ENCODE data around the gene PWP2. TPM values are rescaled to one million over a fixed set of nuclear protein-coding genes. Genes with fewer than 3 reads are reported as not detected.
"Not testable (repeated sequence)": the region's sequence is repeated elsewhere in the genome, so short reads cannot be mapped to it uniquely, and the experiment has no call there.

PWP2 gene
- total and polyA plus RNA-seq, 2 donors, result 8.6 to 9.2 TPM

DNA sequence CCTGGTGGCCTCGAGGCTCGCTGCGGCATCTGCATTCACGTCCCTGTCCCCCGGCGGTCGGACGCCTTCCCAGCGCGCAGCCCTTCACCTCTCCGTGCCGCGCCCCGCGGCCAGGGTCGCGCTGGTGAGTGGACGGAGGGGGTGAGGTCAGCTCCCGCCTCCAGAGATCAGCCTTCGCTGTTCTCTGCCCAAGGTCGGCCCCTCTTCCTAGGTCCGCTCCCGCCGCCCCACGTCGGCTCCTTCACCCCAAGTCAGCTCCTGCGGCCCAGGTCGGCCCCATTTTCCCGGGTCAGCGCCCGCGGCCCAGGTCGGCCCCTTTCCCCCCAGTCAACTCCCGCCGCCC is 26.5 kb downstream of the PWP2 start:
- WGBS, result 0% methylated on average over 4 of the region's 35 CpGs
- H3K4me1 ChIP-seq (ENCODE audit: insufficient read depth); H3K4me3 ChIP-seq (ENCODE audit: low read depth, low read length); H3K27ac ChIP-seq (ENCODE audit: low read depth); H3K36me3 ChIP-seq (ENCODE audit: insufficient read depth); DNase-seq (ENCODE audit: extremely low spot score): not testable (repeated sequence)

DNA sequence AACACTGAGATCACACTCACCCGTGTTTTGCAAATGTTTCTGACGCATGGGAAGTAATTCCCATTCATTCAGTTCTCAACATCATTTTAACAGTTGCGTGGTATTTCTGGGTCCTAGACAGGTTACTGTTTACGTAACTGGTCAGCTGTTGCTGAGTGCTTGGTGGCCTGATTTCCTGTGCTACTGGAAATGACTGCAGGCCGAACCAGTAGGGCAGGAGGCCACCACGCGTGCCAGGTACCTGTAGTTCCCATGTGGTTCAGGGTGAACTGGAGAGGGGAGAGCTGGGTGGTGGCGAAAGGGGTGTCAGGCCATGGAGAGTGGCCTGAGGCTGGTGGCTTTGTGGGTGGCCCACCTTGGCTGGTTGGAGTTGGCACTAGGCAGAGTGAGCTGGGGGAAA is 27.5 kb downstream of the PWP2 start:
- not testable (repeated sequence) for H3K4me3 ChIP-seq (ENCODE audit: low read depth, low read length); DNase-seq (ENCODE audit: extremely low spot score); H3K4me1 ChIP-seq (ENCODE audit: insufficient read depth); H3K36me3 ChIP-seq (ENCODE audit: insufficient read depth); H3K27ac ChIP-seq (ENCODE audit: low read depth)
- no CpG with 5 or more reads among the region's 8 CpGs for WGBS

DNA sequence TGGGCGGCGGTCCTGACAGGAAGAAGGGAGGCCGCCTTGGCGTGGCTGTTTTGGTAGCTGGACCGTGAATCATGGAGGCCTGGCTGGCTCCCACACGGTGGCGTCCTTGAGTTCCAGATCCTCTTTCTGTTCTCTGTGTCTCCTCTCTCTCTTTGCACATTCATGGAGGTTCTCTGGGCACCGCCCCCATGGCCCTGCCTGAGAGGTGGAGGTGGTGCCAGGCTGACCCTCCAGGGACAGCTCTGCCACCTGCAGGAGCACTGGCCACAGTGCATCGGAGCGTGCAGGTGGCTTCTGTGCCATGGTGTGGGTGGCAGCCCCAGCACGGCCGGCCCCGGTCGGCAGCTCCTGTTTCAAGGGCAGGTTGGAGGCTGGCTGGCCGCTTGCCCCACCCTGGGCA is 30.8 kb downstream of the PWP2 start:
- H3K4me3 ChIP-seq (ENCODE audit: low read depth, low read length); H3K27ac ChIP-seq (ENCODE audit: low read depth); H3K36me3 ChIP-seq (ENCODE audit: insufficient read depth); DNase-seq (ENCODE audit: extremely low spot score); H3K4me1 ChIP-seq (ENCODE audit: insufficient read depth): not testable (repeated sequence)
- WGBS, result 70% methylated on average over 2 of the region's 15 CpGs

DNA sequence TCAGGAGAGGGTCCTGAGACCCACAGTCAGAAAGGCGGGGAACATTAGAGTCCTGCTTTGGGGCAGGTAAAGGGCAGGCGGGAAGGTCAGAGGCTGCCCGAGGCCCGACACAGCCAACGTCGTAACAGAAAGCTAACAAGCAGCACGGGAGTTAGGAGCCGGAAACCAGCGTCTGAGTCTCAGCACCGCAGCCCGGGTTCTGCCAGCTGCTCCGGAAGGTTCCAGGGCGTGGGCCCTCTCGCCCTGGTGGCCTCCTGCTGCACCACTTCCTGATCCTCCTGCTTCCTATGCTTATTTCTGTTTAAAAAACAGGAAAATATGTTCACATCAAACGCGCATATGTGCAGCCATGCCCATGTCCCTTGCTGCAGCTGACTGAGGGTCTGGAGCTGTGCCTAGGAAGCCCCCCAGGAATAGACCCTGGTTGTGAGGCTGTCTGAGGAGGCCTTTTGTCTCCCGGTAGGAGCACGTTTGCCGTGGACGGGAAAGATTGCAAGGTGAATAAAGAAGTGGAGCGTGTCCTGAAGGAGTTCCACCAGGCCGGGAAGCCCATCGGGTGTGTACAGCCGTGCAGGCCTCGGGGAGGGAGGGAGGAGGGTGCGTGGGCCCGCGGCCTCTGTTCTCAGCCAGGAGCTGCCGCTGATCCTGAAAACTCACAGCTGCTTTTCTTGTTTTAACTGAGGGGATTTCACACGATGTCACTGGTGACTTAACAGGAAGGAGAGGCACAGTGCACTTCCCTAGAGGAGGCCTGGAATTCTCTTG is 32.8 kb downstream of the PWP2 start:
- not testable (repeated sequence) for H3K36me3 ChIP-seq (ENCODE audit: insufficient read depth); H3K4me3 ChIP-seq (ENCODE audit: low read depth, low read length); DNase-seq (ENCODE audit: extremely low spot score); H3K27ac ChIP-seq (ENCODE audit: low read depth); H3K4me1 ChIP-seq (ENCODE audit: insufficient read depth)
- 49% methylated on average over 10 of the region's 30 CpGs for WGBS

DNA sequence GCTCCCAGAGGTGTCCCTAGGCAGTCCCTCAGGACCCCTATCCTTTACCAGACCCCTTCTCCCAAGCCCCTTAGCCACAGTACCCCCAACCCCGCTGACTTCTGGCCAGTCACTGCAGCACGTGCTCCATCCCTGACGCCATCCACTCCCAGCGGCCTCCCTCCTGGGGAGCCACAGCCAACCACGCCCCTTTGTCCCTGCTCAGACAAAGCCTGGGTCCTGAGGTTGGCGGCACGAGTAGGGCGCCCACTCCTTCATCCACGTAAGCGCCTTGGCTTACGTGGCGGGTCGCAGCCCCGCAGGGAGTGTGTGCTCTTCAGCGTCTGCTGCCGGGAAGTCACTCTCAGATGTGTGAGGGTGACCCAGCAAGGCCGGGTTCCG is 33.3 kb downstream of the PWP2 start:
- not testable (repeated sequence) for H3K27ac ChIP-seq (ENCODE audit: low read depth); H3K4me1 ChIP-seq (ENCODE audit: insufficient read depth); DNase-seq (ENCODE audit: extremely low spot score); H3K36me3 ChIP-seq (ENCODE audit: insufficient read depth); H3K4me3 ChIP-seq (ENCODE audit: low read depth, low read length)
- no CpG with 5 or more reads among the region's 18 CpGs for WGBS

DNA sequence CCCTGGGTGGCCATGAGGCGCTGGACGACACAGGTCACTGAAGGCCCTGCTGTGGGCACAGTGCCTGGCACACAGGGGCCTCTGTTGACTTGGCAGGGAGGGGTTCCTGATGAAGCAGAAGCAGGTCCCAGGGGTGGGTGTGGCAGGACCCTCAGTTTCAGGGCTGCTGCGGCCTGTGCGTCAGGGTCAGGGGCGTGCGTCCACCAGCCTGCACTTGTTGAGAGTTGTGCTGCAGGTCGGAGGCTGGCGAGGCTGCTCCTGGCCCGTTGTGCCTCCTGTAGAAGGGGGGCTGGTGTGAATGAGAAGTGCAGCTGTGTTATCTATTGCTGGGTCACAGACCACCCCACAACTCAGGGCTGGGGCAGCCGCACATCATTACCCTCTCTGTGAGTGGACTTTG is 35.3 kb downstream of the PWP2 start:
- H3K27ac ChIP-seq (ENCODE audit: low read depth); H3K4me3 ChIP-seq (ENCODE audit: low read depth, low read length); H3K36me3 ChIP-seq (ENCODE audit: insufficient read depth); H3K4me1 ChIP-seq (ENCODE audit: insufficient read depth); DNase-seq (ENCODE audit: extremely low spot score): not testable (repeated sequence)
- WGBS, result 80% methylated on average over 6 of the region's 10 CpGs

DNA sequence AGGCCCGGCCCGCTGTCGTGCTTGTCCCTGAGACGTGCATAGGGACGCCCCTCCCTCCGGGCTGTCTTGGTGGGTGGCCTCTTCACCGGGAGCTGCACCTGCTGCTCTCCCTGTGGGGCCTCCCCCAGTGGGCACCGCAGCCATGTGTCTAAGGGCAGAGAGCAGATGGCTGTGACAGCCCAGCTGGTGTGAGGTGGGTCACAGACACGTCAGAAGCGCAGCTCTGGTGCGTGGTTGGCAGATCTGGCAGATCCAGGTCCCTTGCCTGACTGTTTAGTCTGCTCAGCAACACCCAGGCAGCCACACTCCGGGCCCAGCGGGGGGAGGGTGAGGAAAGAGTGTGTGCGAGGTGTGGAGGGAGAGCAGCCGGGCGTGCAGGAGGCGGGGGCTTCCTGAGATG is 36.2 kb downstream of the PWP2 start:
- not testable (repeated sequence) for H3K4me1 ChIP-seq (ENCODE audit: insufficient read depth)

DNA sequence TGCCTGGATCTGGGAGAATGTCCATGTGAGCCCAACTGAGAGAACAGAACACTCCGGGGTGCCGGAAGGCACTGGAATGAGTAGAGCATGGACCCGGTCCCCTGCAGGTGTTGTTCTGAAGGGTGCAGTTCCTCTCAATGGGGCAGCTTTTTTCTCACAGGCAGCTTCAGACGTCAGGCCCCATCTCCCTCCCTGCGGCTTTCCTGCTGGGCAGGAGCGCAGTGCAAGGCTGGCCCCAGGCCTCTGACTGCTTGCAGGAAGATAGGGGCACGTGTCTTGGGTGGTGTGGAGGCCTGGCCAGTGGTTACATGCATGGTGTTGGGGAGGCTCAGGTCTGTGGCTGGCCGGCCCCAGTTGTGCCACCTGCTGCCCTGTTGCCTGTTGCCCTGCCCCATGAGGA is 36.8 kb downstream of the PWP2 start:
- not testable (repeated sequence) for H3K4me1 ChIP-seq (ENCODE audit: insufficient read depth); H3K4me3 ChIP-seq (ENCODE audit: low read depth, low read length); H3K27ac ChIP-seq (ENCODE audit: low read depth); H3K36me3 ChIP-seq (ENCODE audit: insufficient read depth); DNase-seq (ENCODE audit: extremely low spot score)
- 83% methylated on average over 2 of the region's 8 CpGs for WGBS

More for the DNA sequence above, 36.2 kb downstream of the PWP2 start:
- 93% methylated on average over 3 of the region's 17 CpGs for WGBS
- H3K36me3 ChIP-seq (ENCODE audit: insufficient read depth); H3K4me3 ChIP-seq (ENCODE audit: low read depth, low read length); H3K27ac ChIP-seq (ENCODE audit: low read depth); DNase-seq (ENCODE audit: extremely low spot score): not testable (repeated sequence)

DNA sequence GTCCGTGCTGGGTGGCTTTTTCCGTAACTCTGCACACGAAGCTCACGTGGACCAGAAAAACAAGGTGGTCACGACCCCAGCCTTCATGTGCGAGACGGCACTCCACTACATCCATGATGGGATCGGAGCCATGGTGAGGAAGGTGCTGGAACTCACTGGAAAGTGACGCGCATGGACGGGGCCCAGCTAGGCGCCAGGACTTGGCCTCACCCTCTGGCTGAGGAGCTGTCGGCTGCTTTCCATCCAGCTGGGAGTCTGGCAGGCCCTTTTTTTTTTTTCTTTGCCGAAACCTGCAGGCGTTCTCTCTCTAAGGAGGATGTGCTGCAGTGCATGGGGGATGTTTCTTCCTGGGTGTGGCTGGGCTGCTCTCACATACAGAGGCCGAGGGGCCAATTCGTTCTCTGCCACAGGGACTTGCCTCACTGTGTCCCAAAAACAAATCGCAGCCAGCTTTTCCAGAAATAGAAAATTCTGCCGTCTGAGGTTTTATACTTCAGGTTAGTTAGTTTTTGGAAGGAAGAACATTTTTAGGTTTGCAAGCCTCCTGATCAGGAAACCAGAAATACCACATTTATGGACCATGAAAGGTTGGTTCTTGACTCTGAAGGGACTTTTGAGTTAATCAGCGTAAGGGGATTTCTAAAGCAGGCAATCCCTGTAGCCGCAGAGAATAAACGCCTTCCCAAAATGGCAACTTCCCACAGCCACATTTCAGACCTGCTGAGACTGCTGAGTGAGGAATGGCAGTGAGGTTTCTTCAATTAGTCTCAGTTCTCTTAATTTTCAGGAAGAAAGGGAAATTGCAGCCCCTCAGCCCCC is 37.8 kb downstream of the PWP2 start:
- not testable (repeated sequence) for DNase-seq (ENCODE audit: extremely low spot score); H3K4me1 ChIP-seq (ENCODE audit: insufficient read depth); H3K36me3 ChIP-seq (ENCODE audit: insufficient read depth); H3K4me3 ChIP-seq (ENCODE audit: low read depth, low read length); H3K27ac ChIP-seq (ENCODE audit: low read depth)
- whole genome bisulfite sequencing, result no CpG with 5 or more reads among the region's 22 CpGs

DNA sequence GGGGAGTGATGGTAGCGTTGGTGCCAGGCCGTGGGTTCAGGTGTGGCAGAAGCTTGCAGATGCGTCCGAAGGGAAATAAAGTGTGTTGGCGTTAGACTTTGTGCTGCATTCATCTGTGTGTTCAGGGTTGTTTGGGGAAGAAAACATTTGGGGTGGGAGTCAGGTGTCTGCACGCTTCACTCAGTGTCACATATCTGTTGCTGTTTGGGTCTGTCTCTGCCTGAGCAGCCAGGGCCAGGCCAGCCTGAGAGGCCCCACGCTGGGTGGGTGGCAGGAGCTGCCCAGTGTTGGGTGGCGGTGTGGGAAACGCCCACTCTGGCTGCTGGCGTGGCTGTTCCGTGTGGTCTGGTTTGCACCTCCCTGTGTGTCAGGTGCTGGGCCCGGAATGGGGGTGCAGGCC is 38.4 kb downstream of the PWP2 start:
- DNase-seq (ENCODE audit: extremely low spot score); H3K4me3 ChIP-seq (ENCODE audit: low read depth, low read length); H3K4me1 ChIP-seq (ENCODE audit: insufficient read depth); H3K27ac ChIP-seq (ENCODE audit: low read depth); H3K36me3 ChIP-seq (ENCODE audit: insufficient read depth): not testable (repeated sequence)
- WGBS, result 100% methylated on average over 2 of the region's 12 CpGs

DNA sequence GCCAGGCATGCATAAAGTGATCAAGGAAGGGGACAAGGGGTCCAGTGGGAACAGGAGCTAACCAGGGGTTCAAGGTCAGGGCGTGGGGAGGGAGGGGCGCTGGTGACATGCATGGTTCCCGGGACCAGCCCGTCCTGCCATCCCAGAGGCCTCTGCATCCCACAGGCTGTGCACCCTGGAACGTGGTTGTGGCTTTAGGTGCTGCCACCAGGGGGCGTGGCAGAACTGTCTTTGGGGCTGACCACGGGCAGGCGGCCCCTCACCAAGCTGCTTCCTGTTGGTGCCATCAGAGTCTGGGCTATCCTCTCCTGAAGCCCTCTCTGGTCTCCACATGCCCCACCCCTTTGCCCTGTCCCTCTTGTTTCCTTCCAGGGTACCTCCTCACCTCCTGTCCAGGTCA is 39.9 kb downstream of the PWP2 start:
- DNase-seq (ENCODE audit: extremely low spot score); H3K36me3 ChIP-seq (ENCODE audit: insufficient read depth); H3K27ac ChIP-seq (ENCODE audit: low read depth); H3K4me1 ChIP-seq (ENCODE audit: insufficient read depth); H3K4me3 ChIP-seq (ENCODE audit: low read depth, low read length): not testable (repeated sequence)
- no CpG with 5 or more reads among the region's 8 CpGs for WGBS

DNA sequence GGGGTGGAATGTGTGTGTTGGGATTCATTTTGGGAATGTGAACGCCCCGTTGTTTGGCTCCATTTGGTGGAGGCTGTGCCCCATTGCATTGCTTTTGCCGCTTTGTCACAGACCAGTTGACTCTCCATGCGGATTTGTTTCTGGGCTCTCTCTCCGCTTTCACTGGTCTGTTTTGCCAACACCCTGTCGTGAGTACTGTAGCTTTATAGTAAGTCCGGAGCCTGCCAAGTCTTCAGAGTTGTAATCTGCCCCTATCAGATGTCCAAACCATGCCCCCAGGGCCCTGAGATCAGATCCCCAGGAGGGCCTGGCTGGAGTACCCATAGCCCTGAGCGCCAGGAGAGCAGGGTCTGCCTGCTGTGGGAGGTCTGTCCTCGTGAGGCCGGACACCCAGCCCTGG is 43.1 kb downstream of the PWP2 start:
- not testable (repeated sequence) for DNase-seq (ENCODE audit: extremely low spot score)
- 93% methylated on average over 3 of the region's 10 CpGs for WGBS

DNA sequence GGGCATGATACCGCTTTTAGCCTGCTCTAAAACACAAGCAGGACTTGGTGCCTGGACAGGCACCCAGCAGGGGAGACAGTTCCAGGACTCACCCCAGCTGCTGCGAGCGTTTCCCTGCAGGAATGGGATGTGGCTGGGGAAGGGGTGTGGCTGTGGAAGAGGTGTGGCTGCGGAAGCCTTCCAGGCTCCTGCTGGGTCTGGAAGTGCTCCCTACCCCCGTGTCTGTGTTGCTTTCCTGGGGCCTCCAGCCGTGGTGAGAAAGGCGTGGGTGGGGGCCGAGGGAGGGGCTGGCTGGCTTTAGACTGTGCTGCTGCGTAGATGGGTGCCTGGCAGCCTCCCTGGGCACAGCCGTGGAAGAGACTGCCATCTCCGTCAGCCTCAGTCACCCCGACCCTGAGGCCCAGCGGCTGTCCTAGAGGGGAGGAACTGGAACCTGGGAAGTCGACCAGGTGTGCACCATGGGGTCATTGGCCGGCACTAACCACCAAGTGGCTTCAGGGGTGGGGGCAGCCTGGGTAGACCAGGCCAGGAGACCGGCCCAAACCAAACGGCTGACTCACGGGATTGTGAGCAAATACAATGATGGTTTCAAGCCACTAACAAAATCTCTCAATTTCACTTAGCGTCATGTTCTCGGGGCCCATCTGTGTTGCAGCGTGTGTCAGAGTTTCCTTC is 46.2 kb downstream of the PWP2 start:
- DNase-seq (ENCODE audit: extremely low spot score); H3K4me1 ChIP-seq (ENCODE audit: insufficient read depth); H3K4me3 ChIP-seq (ENCODE audit: low read depth, low read length); H3K36me3 ChIP-seq (ENCODE audit: insufficient read depth); H3K27ac ChIP-seq (ENCODE audit: low read depth): not testable (repeated sequence)
- 40% methylated on average over 1 of the region's 21 CpGs for WGBS

More for the DNA sequence above, 43.1 kb downstream of the PWP2 start:
- not testable (repeated sequence) for H3K27ac ChIP-seq (ENCODE audit: low read depth); H3K4me1 ChIP-seq (ENCODE audit: insufficient read depth); H3K4me3 ChIP-seq (ENCODE audit: low read depth, low read length); H3K36me3 ChIP-seq (ENCODE audit: insufficient read depth)

DNA sequence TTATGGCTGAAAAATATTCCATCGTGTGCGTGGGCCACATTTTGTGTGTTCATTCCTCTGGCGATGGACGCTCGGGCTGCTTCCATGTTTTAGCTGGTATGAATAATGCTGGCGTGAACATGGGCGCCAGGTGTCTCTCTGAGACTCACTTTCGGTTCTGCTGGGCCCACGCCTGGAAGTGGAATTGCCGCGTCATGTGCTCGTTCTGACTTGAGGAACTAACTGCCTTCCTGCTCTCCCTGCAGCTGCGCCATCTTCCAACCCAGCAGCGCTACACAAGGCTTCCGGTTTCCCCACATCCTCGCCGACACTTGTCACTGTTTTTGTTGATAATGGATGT is 46.7 kb downstream of the PWP2 start:
- H3K4me3 ChIP-seq (ENCODE audit: low read depth, low read length); DNase-seq (ENCODE audit: extremely low spot score); H3K36me3 ChIP-seq (ENCODE audit: insufficient read depth); H3K4me1 ChIP-seq (ENCODE audit: insufficient read depth); H3K27ac ChIP-seq (ENCODE audit: low read depth): not testable (repeated sequence)
- 95% methylated on average over 9 of the region's 17 CpGs for WGBS

All from urinary bladder (tissue), 4 donors.